DND-41 (cell line): ENCODE measurements around the gene FOXK2.

ENCODE experiments used
- EZH2 ChIP-seq: IDR thresholded peaks from 3 replicates; pipeline ENCODE4 v1.6.1; 2012; ENCODE audit warnings: borderline replicate concordance, low read depth, mild to moderate bottlenecking, moderate library complexity, low read length, inconsistent platforms; ENCODE audit not compliant: severe bottlenecking
- TF ChIP-seq, protein P1 (sequence below): IDR thresholded peaks from 2 replicates; pipeline ENCODE4 v1.5.1; 2012; ENCODE audit warnings: borderline replicate concordance, low read length, moderate library complexity, mild to moderate bottlenecking; ENCODE audit not compliant: poor library complexity, severe bottlenecking; ENCODE audit errors: extremely low read depth

- TF ChIP-seq, protein P1, sequence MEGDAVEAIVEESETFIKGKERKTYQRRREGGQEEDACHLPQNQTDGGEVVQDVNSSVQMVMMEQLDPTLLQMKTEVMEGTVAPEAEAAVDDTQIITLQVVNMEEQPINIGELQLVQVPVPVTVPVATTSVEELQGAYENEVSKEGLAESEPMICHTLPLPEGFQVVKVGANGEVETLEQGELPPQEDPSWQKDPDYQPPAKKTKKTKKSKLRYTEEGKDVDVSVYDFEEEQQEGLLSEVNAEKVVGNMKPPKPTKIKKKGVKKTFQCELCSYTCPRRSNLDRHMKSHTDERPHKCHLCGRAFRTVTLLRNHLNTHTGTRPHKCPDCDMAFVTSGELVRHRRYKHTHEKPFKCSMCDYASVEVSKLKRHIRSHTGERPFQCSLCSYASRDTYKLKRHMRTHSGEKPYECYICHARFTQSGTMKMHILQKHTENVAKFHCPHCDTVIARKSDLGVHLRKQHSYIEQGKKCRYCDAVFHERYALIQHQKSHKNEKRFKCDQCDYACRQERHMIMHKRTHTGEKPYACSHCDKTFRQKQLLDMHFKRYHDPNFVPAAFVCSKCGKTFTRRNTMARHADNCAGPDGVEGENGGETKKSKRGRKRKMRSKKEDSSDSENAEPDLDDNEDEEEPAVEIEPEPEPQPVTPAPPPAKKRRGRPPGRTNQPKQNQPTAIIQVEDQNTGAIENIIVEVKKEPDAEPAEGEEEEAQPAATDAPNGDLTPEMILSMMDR, result no peak
- no peak for TF ChIP-seq EZH2
These were observed 130.1 kb downstream of the FOXK2 start for GRCh38 chr17:82649501-82650261.
